ENCODE measurements around the gene SEM1. TPM values are rescaled to one million over a fixed set of nuclear protein-coding genes. Genes with fewer than 3 reads are reported as not detected.

SEM1 gene
- total and polyA plus RNA-seq, 3 donors from 2014 or later, result 56.3 to 267 (median 59.7) TPM

- intact Hi-C loops (cut with DNase I; ENCODE audit: low total_unique reads), result no loop called here
- Histone ChIP-seq H3K4me3 (no peak overlapping the region), H3K27me3 (no peaks in the 10 kb centered on the region), H3K9me3 (no peaks in the 10 kb centered on the region), H3K4me1 (no peaks in the 10 kb centered on the region), H3K27ac (no peak overlapping the region), H3K36me3 (ENCODE audit: low read depth, missing control alignments) (no peaks in the 10 kb centered on the region)
- 89 to 100% methylated on average over 1 to 2 of the region's 2 CpGs for WGBS, 2 donors
- TF ChIP-seq CTCF (IDR thresholded peaks at IDR 0.05), result no peak
- no peak for TF ChIP-seq POLR2A (IDR thresholded peaks at IDR 0.05)
- no peak for DNase-seq
Observed at GRCh38 chr7:96658022-96658412, 51.6 kb downstream of the SEM1 start.

DNA sequence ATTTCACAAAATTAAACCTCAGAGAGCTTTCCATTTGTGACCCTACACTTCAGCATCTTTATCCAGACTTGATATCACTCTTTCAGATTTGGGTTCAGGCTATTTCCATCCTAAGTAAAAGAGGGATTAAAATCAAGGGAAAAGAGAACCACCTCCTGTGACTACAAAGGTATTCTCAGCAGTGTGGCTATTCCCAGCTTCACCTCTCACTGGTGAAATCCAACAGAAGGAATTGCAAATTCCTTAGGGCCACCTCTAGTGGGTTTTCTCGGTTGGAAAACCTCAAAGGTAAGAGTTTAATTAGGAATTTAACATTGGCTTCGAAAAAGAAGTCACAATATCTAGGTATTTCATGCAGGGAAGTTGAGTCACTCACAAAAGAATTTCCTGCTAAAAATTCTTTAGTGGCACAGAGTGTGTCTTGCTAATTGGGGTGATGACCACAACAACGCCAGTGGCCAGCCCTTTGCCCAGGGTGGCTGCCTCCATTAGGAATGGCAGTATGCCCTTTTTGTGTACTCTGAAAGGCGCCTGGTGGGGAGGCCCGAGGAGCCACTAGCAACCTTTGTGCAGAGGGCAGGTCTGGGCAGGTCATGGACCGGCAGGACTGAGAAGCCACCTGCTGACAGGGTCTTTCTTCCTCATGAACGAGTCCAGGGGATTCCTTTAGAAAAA lies 52.2 kb downstream of the SEM1 start:
- 72 to 86% methylated on average over 7 of the region's 7 CpGs for WGBS, 2 donors

GRCh38 chr7:96655956-96656355 lies 53.7 kb downstream of the SEM1 start:
- intact Hi-C loops (cut with DNase I; ENCODE audit: low total_unique reads), result no loop called here
- Histone ChIP-seq H3K27me3 (no peaks in the 10 kb centered on the region), H3K36me3 (ENCODE audit: low read depth, missing control alignments) (no peaks in the 10 kb centered on the region), H3K4me3 (no peak overlapping the region), H3K9me3 (no peaks in the 10 kb centered on the region), H3K4me1 (no peaks in the 10 kb centered on the region), H3K27ac (no peak overlapping the region)
- TF ChIP-seq POLR2A (IDR thresholded peaks at IDR 0.05) (no peak), CTCF (IDR thresholded peaks at IDR 0.05) (no peak)
- WGBS, 2 donors, result 82 to 84% methylated on average over 2 of the region's 2 CpGs
- no peak for DNase-seq

More for the DNA sequence above, 52.2 kb downstream of the SEM1 start:
- Histone ChIP-seq H3K27ac (no peak overlapping the region), H3K36me3 (ENCODE audit: low read depth, missing control alignments) (no peaks in the 10 kb centered on the region), H3K4me1 (no peaks in the 10 kb centered on the region), H3K27me3 (no peaks in the 10 kb centered on the region), H3K4me3 (no peak overlapping the region), H3K9me3 (no peaks in the 10 kb centered on the region)
- intact Hi-C loops (cut with DNase I; ENCODE audit: low total_unique reads), result no loop called here
- DNase-seq, result no peak
- TF ChIP-seq CTCF (IDR thresholded peaks at IDR 0.05) (no peak), POLR2A (IDR thresholded peaks at IDR 0.05) (no peak)

DNA sequence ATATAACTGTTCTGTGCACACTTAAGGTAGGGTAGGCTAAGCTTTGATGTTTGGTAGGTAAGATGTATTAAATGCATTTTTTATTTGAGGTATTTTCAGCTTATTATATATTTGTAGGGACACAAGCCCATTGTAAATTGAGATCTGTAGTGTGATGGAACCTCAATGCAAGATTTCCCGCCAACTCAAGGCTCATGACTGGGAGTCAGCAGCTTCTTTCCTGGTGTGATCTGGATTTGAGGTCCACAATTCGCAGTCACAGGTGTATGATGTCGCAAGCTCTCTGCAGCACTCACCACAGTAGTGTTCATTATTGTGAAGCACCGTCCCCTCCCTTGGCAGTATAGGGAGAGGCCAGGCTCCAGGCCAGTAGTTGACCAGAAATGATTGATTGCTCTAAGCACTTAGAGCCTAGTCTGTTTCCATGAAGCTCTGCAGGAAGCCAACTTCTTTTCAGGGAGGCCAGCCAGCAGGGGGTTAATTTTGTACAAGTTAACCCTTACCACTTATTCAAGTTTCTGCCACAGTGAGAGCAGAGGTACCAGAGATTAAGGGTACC lies 54.9 kb downstream of the SEM1 start:
- Histone ChIP-seq H3K4me3 (no peak overlapping the region), H3K9me3 (no peaks in the 10 kb centered on the region), H3K4me1 (no peaks in the 10 kb centered on the region), H3K36me3 (ENCODE audit: low read depth, missing control alignments) (no peaks in the 10 kb centered on the region), H3K27ac (no peak overlapping the region), H3K27me3 (no peaks in the 10 kb centered on the region)
- intact Hi-C loops (cut with DNase I; ENCODE audit: low total_unique reads), result no loop called here
- TF ChIP-seq CTCF (IDR thresholded peaks at IDR 0.05), result no peak
- no peak for TF ChIP-seq POLR2A (IDR thresholded peaks at IDR 0.05)
- DNase-seq, result no peak
- 94 to 97% methylated on average over 4 of the region's 4 CpGs for WGBS, 2 donors

DNA sequence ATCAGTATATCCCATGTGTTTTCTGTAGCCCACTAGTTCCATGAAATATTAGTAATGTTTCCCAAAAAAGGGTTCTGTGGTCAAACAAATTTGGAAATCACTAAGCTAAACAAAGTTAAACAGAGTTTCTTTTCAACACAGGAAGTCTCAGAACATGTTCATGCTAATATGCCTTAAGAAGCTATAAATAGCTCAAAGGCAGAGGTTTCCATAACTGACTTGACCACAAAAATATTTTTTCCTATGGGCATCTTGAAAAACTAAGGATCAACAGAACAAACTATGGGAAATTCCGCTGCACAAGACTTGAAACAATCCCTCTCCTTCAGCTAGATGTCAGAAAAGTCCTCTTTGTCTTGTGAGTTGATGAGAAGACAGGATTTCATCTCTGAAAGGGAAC lies 59.7 kb downstream of the SEM1 start:
- WGBS, 2 donors, result 88 to 94% methylated on average over 1 of the region's 1 CpG
- no peak overlapping the region for H3K27ac ChIP-seq
- H3K27me3 ChIP-seq, result no peaks in the 10 kb centered on the region
- intact Hi-C loops (cut with DNase I; ENCODE audit: low total_unique reads), result no loop called here
- no peaks in the 10 kb centered on the region for H3K36me3 ChIP-seq (ENCODE audit: low read depth, missing control alignments)
- H3K4me1 ChIP-seq, result no peaks in the 10 kb centered on the region
- H3K9me3 ChIP-seq, result no peaks in the 10 kb centered on the region
- no peak overlapping the region for H3K4me3 ChIP-seq
- DNase-seq, result no peak
- no peak for TF ChIP-seq CTCF (IDR thresholded peaks at IDR 0.05)
- no peak for TF ChIP-seq POLR2A (IDR thresholded peaks at IDR 0.05)

Data from testis (tissue), 3 donors.